GM21447 (cell line): ENCODE results near the gene PRCP.
"Not testable (repeated sequence)": the region's sequence is repeated elsewhere in the genome, so short reads cannot be mapped to it uniquely, and the experiment has no call there.

ENCODE experiments used
- ATAC-seq: cut with Tn5 transposase; IDR thresholded peaks from one replicate; pipeline ENCODE4 v1.9.1; 2021; ENCODE audit not compliant: unreplicated experiment

The PRCP gene

GRCh38 chr11:82900277-82901164 lies at the start of gene PRCP:
Gene PRCP (minus strand): TSS chr11:82900430. CDS start chr11:82900402, 28 bp downstream.
- ATAC-seq: peak; percentile 79

DNA sequence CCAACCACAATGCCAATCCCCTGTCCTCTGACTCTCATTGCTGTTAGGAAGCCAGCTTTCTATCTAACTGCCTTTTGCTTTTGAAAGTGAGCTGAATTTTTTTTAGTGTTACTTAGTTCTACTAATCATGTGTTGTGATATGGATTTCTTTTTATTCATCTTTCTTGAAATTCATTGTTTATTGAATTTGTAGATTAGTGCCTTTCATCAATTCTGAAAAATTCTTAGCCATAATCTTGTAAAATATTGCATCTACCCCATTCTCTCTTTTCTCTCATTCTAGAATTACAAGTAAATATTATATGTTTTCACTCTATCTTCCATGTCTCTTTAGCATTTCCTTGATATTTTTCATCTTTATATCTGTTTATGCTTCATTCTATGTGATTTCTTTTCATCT lies 49.1 kb upstream of the PRCP start:
- ATAC-seq: no peak

GRCh38 chr11:82945682-82946081 lies 45.5 kb upstream of the PRCP start:
- no peak for ATAC-seq

DNA sequence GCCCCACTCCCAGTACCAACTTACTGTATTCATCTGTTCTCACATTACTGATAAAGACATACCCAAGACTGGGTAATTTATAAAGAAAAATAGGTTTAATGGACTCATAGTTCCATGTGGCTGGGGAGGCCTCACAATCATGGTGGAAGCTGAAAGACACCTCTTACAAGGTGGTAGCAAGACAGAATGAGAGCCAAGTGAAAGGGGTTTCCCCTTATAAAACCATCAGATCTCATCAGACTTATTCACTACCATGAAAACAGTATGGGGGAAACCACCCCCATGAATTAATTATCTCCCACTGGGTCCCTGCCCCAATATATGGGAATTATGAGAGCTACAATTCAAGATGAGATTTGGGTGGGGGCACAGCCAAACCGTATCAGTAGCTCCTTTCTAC lies 44.8 kb upstream of the PRCP start:
- not testable (repeated sequence) for ATAC-seq

GRCh38 chr11:82944198-82944597 lies 44.0 kb upstream of the PRCP start:
- ATAC-seq: no peak

DNA sequence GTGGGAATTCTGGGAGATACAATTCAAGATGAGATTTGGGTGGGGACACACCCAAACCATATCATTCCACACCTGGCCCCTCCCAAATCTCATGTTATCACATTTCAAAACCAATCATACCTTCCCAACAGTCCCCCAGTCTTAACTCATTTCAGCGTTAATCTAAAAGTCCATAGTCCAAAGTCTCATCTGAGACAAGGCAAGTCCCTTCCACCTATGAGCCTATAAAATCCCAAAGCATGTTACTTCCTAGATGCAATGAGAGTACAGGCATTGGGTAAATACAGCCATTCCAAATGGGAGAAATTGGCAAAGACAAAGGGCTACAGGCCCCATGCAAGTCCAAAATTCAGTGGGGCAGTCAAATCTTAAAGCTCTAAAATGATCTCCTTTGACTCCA lies 43.2 kb upstream of the PRCP start:
- not testable (repeated sequence) for ATAC-seq

DNA sequence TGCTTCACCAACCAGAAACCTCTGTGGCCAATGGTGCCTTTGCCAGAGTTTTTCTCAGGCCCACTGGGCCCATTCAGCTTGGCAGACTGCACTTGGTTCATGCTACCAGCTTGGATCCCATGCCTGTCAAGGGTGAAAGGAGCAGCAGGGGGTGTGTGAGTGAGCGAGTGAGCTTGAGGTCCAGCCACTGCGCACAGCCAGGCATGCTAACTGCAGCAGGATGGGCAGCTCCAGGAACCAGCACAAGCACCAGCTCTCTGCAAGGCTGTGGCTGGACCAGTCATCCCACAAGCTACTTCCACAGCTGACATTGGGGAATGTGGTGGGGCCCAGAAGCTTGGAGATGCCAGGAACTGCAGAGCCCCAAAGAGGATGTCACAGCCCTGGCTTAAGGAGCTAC lies 42.1 kb upstream of the PRCP start:
- ATAC-seq: no peak

- no peak for ATAC-seq
These were observed 39.2 kb upstream of the PRCP start for GRCh38 chr11:82939456-82939855.

DNA sequence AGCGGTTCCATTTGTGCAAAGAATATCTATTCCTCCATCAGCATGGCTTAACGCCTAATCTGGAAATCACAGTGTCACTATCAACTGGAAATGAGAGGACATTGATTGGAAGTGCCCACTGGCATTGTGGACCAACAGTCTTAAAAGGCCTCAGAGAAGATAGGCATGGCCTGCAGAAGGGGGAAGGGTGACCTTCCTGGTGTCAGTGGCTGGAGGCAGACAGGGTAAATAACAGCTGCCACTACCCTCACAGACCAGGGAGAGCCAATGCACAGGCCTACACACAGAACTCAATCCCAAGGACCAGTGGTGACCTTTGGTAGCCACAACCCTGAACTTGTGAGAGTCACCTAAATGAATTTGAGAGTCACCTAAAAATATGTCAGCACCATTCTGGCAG lies 37.3 kb upstream of the PRCP start:
- ATAC-seq: no peak

GRCh38 chr11:82936261-82936660 lies 36.0 kb upstream of the PRCP start:
- ATAC-seq: no peak

DNA sequence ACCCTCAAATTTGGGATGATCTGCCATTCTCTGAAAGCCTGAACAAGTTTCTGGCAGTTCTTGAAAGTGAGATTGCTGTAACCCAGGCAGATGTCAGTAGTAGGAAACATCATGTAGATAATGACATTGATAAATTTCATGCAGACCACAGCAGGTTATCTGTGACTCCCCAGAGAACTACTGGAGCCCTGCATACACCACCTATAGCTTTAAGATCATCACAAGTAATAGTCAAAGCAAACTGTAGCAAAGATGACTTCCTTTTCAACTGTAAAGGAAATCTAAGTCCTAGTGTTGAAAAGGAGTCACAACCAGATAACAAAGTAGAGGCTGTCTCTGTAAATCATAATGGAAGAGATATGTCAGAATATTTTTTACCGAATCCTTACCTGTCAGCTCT lies 32.3 kb upstream of the PRCP start:
- ATAC-seq: no peak

GRCh38 chr11:82930734-82931133 lies 30.5 kb upstream of the PRCP start:
- ATAC-seq: no peak

GRCh38 chr11:82930229-82930628 lies 30.0 kb upstream of the PRCP start:
- peak; percentile 52 for ATAC-seq

DNA sequence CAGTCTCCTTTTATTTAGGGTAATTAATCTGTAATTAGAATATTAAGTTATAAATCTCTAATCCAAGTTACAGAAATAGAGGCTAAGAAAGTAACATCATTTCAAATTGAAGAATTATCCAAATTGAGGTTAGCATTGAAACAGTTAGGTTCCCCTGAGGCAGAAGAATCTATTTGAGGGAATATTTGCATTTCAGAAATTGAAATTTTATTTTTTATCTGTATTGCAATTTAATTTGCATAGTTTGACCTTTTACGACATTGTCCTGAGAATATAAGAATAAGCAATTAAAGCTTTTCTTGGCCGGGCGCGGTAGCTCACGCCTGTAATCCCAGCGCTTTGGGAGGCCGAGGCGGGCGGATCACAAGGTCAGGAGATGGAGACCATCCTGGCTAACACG lies 28.9 kb upstream of the PRCP start:
- ATAC-seq: no peak

DNA sequence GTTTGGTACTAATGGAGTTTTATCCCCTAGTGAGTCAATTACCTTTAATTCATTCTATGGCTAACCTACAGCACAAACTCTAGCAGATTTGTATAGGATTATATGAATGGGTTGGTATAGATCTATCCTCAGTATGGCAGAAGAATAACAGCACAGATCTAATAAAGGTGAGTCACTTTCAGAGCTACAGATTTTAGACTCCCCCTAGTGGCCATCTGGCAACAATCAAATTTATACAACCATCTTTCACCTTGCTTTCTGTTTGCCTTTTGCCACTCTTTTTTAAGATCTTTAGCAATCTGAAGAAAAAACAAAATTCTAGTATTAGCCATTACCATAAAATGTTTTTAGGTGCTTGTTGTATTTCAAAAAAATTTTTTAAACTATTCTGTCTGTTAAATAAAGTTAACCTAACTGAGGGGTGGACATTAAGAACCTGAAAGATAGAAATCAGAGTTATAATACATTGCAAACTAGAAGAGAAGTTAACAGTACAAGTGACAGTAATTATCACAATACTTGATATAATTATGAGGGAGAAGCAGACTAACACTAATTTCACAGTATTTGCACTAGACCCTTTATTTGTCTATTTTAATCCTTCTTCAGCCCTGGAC lies 27.1 kb upstream of the PRCP start:
- peak; percentile 80 for ATAC-seq

DNA sequence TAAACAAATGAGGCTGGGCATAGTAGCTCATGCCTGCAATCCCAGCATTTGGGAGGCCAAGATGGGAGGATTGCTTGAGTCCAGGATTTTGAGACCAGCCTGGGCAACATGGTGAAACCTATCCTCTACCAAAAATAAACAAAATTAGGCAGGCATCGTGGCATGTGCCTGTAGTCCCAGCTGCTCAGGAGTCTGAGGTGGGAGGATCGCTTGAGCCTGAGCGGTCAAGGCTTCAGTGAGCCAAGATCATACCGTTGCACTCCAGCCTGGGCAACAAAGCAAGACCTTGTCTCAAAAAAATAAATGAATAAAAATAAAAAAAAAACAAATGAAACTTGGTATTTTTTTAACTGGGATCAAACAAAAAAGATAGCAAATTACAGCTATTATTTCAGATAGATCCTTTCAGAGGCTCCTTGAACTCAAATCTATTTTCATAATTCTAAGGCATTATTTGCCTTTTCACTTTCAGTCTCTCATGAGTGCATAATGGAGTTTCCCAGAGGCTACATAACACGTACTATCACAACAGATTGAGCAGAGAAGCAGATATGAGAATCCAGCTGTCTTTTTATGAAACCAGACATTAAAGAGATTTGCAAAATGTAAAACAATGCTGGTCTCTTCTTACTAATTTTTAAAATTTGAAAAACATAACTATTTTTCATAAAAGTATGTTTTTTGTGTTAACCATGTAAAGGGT lies 24.4 kb upstream of the PRCP start:
- no peak for ATAC-seq

GRCh38 chr11:82922396-82923173 lies 22.4 kb upstream of the PRCP start:
- not testable (repeated sequence) for ATAC-seq

DNA sequence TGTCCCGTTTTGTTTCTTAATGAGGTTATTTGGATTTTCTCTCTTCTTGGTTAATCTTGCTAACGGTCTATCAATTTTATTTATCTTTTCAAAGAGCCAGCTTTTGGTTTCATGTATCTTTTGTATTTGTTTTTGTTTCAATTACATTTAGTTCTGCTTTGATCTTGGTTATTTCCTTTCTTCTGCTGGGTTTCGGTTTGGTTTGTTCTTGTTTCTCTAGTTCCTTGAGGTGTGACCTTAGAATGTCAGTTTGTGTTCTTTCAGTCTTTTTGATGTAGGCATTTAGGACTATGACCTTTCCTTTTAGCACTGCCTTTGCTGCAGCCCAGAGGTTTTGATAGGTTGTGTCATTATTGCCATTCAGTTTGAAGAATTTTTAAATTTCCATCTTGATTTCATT lies 20.0 kb upstream of the PRCP start:
- not testable (repeated sequence) for ATAC-seq

DNA sequence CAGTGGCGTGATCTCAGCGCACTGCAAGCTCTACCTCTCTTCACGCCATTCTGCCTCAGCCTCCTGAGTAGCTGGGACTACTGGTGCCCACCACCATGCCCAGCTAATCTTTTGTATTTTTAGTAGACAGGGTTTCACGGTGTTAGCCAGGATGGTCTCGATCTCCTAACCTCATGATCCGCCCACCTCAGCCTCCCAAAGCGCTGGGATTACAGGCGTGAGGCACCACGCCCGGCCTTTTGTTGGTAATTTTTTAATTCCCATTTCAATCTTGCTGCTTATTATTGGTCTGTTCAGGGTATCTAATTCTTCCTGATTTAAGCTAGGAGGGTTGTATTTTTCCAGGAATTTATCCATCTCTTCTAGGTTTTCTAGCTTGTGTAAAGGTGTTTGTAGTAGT lies 19.6 kb upstream of the PRCP start:
- ATAC-seq: not testable (repeated sequence)

GRCh38 chr11:82909015-82909640 lies 8.9 kb upstream of the PRCP start:
- ATAC-seq: no peak

GRCh38 chr11:82908311-82908710 lies 8.1 kb upstream of the PRCP start:
- no peak for ATAC-seq
